GM12865 (cell line): ENCODE results near the gene SCAF1.

Experiments used
- DNase-seq: peaks from one replicate; pipeline ENCODE4 v3.0.0; 2010; ENCODE audit warnings: low read depth
- H3K4me3 ChIP-seq: 2 replicates; pipeline ENCODE4 v1.5.1; 2011; ENCODE audit warnings: mild to moderate bottlenecking, low read depth, low read length, control low read depth
- CTCF ChIP-seq: IDR thresholded peaks from 2 replicates; pipeline ENCODE4 v1.5.1; 2011; ENCODE audit warnings: low read length, control low read depth, low read depth, inconsistent platforms; ENCODE audit not compliant: insufficient read depth; ENCODE audit errors: missing control alignments

The SCAF1 gene

GRCh38 chr19:49641688-49642491 lies at the start of gene SCAF1:
Gene SCAF1, plus strand, starts transcription at chr19:49642209. Its CDS starts 2,818 bp downstream, at chr19:49645027.
- TF ChIP-seq CTCF: no peak
- DNase-seq: peak; percentile 100
- H3K4me3 ChIP-seq: peak within 1 kb of the TSS; percentile 99

GRCh38 chr19:49592486-49593232 lies 49.4 kb upstream of the SCAF1 start:
- peak; percentile 45 for DNase-seq
- TF ChIP-seq CTCF: no peak
- H3K4me3 ChIP-seq: peak overlapping the region; percentile 76

GRCh38 chr19:49593233-49594113 lies 48.5 kb upstream of the SCAF1 start:
- peak overlapping the region; percentile 76 for H3K4me3 ChIP-seq
- DNase-seq: peak; percentile 95
- no peak for TF ChIP-seq CTCF

GRCh38 chr19:49594157-49594992 lies 47.6 kb upstream of the SCAF1 start:
- H3K4me3 ChIP-seq: no peak overlapping the region

GRCh38 chr19:49594993-49595818 lies 46.8 kb upstream of the SCAF1 start:
- no peak for DNase-seq
- H3K4me3 ChIP-seq: no peak overlapping the region
- TF ChIP-seq CTCF: no peak

More at GRCh38 chr19:49594157-49594992, 47.6 kb upstream of the SCAF1 start:
- TF ChIP-seq CTCF: no peak
- DNase-seq: no peak
